Stimulated activated CD4-positive, alpha-beta T cell treated with anti-CD3 and anti-CD28 coated beads, TNF-alpha, amount 100 ng/mL, for 24 hours (primary cell): ENCODE measurements around the gene PUS1.
"Not testable (repeated sequence)": the region's sequence is repeated elsewhere in the genome, so short reads cannot be mapped to it uniquely, and the experiment has no call there.

ENCODE experiments used
- DNase-seq, 3 experiments: peaks; one replicate each; pipeline ENCODE4 v3.0.0-alpha.2; 2020; ENCODE audit warnings: low read depth in 3 of 3

PUS1 gene

GRCh38 chr12:131928711-131929580, at the start of gene PUS1:
Gene PUS1 (plus strand): TSS chr12:131929276. CDS start chr12:131929723, 447 bp downstream.
- peak; percentile 86 to 91 (median 90) for DNase-seq

GRCh38 chr12:131882804-131883520, 46.1 kb upstream of the PUS1 start:
- DNase-seq: no peak

GRCh38 chr12:131883521-131883900, 45.6 kb upstream of the PUS1 start:
- no peak for DNase-seq

- DNase-seq: not testable (repeated sequence)
Observed at GRCh38 chr12:131885076-131885475, 44.0 kb upstream of the PUS1 start.

- DNase-seq: no peak
Observed at GRCh38 chr12:131885543-131886057, 43.5 kb upstream of the PUS1 start.

- not testable (repeated sequence) for DNase-seq
Observed at GRCh38 chr12:131891722-131892121, 37.4 kb upstream of the PUS1 start.

GRCh38 chr12:131892711-131893604, 36.1 kb upstream of the PUS1 start:
- no peak for DNase-seq

- DNase-seq: no peak
Observed at GRCh38 chr12:131893605-131894312, 35.3 kb upstream of the PUS1 start.

- DNase-seq: peak; percentile 84 to 91 (median 85)
Observed at GRCh38 chr12:131894313-131894860, 34.7 kb upstream of the PUS1 start, which contains the start of gene ULK1. Gene ULK1 (plus strand): TSS chr12:131894622. CDS start chr12:131895002, 380 bp downstream.

GRCh38 chr12:131894981-131895639, 34.0 kb upstream of the PUS1 start:
- DNase-seq: no peak

GRCh38 chr12:131895640-131896079, 33.4 kb upstream of the PUS1 start:
- DNase-seq: peak in 1 of 3 experiments; percentile 5

- DNase-seq: peak; percentile 29 to 68 (median 50)
Observed at GRCh38 chr12:131896080-131896810, 32.8 kb upstream of the PUS1 start.

- DNase-seq: no peak
Observed at GRCh38 chr12:131896811-131897270, 32.2 kb upstream of the PUS1 start.

- DNase-seq: no peak
Observed at GRCh38 chr12:131897276-131897675, 31.8 kb upstream of the PUS1 start.

GRCh38 chr12:131897875-131898274, 31.2 kb upstream of the PUS1 start:
- DNase-seq: no peak

GRCh38 chr12:131900397-131900796, 28.7 kb upstream of the PUS1 start:
- no peak for DNase-seq

- no peak for DNase-seq
Observed at GRCh38 chr12:131901431-131902331, 27.4 kb upstream of the PUS1 start.
